NOMO-1 treated with DMSO at 0.1 percent for 48 hours (cell line): ENCODE data around the gene BNIP5.

Source experiments
- DNase-seq: peaks from one replicate; lab custom pipeline; 2025; ENCODE audit not compliant: unreplicated experiment; lab: John Stamatoyannopoulos, UW

The BNIP5 gene, protein sequence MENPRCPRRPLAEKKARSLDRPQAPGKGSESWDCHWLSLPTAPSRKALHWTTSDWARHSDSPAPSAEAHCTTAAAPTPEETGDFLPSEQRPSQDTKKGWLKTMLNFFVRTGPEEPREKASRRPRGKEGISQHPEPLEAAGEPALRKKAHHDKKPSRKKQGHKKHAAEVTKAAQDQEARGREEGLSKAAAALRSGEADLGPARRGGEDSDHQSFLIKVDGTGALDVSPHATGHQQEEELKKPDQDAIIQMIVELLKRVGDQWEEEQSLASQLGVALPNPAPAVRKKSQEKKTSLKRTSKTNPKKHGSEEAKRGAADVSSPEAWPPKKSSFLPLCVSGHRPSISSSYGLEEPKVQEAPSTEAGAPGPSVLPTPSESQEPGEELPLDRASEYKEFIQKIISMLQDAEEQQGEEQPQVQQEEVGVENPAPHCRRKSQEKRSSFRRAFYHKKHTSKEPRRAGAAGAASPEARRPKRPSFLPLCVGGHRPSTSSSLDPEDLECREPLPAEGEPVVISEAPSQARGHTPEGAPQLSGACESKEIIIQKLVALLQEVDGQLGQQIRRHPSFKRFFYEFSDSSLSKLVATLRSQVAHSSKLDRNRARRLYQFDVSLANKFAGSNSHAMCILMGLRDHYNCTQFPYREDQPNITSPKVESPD

GRCh38 chr6:36336779-36337241 is at the start of gene BNIP5:
Gene BNIP5 (minus strand): TSS chr6:36336888. CDS start chr6:36330690, 6,198 bp downstream.
- no peak for DNase-seq

GRCh38 chr6:36384095-36384494 is 47.4 kb upstream of the BNIP5 start:
- DNase-seq, result no peak

DNA sequence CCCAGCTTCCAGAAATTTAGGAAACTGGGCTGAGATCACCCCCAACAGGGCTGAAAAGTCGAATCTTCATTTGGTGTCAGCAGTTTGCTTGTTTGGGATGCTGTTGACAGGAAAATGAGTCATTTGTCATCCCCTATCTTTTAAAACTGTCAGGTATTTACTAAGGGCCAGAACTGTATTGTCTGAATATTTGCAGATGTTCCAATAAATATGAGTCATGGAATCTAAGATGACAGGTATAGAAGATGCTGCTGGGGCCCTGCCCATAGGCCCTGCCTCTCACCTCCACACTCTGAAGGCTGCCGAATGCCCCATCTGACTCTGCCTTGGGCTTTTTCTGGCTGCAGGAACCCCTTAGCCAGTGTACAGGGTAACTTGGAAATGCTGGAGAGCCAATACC is 46.9 kb upstream of the BNIP5 start:
- no peak for DNase-seq

DNA sequence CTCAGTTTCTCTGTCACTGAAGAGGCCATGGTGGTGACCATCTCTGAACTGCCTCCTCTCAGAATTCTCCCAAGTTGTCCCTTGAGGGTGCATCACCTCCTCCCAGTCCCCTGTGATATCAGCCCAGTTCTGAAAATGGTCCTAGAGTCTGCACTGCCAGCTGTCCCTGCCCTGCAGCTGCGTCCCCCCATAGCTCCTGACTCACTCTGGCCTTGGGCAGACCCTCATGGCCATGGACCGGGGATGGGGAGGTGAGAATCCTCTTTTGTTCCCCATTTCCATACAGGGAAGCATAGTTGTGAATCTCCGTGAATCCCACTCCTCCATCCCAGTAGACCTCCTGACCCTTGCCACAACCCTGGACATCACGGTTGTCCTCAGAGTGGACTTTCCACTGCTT is 46.3 kb upstream of the BNIP5 start:
- DNase-seq, result no peak

DNA sequence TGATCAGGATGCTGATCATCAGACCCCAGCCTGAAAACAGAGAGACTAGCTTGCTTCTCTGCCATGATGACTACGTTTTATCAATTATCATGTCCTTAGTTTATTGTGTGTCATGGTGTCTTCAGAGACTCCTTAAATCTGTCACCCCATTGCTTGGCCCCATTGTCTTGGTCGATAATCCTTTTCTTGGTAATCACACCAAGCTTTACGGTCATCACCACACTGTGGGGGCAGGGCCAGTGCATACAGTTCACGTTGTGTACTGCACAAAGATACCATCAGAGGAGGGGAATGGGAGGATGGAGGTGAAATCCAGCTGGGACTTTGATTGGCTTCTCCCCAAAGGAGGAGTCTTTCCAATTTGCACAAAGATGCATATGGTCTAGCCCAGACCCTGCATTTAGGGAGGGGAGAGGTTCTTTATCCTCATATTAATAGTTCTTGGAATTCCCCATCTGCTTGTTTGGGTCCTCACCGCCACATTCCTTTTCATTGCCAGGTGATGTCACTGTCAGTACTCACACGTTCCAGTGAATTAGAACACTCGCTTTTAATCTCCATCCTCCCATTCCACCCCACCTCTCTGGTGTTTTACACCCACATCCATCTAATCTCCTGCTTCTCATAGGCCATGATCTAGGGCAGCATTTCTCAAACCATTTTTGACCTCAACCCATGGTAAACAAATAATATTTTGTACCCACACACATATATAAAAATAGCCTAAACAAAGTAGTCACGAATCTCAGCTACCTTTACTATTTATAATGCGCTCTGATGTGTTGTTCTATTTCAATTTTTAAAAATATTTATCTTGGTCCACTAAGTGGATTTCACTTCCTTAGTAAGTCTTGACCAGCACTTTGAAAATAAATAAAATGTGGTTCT is 45.1 kb upstream of the BNIP5 start:
- no peak for DNase-seq

- no peak for DNase-seq
These were observed 43.5 kb upstream of the BNIP5 start for GRCh38 chr6:36380166-36380565.

DNA sequence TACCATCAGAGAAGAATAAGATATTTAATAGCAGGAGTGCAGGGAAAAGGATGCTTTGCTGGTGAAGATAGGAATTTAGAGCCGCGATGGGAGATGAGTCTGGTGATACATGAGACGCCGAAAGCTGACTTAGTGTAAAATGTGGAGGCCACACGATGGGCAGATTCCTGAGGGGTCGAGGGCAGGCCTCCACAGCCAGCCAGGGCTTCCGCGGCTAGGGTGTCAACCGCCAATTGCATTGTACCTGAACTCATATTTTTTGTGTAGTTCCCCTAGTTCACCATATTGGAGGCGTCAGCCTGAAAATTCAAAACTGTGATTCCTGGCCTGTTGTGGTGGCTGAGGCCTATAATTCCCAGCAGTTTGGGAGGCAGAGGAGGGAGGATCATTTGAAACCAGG is 42.2 kb upstream of the BNIP5 start:
- DNase-seq, result no peak

DNA sequence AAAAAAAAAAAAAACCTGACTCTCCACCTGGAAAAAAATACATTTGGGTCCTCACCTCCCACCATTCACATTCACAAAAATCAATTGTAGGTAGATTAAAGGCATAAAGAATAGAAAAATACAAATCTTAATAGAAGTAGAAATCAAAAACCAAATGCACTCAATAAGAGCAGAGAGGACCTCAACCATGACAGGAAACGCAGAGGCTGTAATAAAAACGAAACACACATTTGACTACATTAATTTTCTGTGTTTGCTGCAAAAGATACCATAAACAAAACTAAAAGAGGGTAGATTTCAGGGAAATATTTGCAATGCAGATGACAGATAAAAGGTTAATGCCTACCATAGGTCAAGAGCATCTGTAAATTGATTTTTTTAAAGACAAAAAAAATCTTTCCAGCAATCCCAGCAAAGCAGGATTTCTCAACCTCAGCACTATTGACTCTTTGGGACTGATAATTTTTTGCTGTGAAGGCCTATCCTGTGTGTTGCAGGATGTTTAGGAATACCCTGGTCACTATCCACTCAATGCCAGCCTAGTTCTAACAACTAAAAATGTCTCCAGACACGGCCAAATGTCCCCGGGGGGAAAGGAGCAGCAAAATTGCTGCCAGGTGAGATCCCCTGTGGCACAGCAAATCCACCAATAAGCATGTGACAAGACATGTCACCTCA is 41.7 kb upstream of the BNIP5 start:
- no peak for DNase-seq

DNA sequence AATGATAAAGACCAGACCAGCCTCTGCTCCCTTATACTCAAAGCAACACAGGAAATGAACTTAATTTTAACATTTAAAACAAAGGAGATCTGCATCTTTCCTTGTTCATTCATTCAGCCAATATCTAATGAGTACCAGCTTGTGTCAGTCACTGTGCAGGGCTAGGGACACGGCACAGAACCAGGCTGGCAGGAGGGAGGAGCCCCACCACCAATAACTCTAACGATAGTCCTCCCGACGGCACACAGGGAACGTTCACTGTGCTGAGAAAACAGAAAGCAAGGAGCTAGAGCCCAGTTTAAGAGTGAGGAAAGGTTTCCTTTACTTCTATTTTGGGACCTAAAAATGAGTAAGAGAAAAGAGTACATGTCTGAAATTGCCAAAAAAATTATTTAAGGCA is 40.9 kb upstream of the BNIP5 start:
- DNase-seq, result no peak

- DNase-seq, result no peak
These were observed 40.1 kb upstream of the BNIP5 start for GRCh38 chr6:36376742-36377141.

- DNase-seq, result no peak
These were observed 39.5 kb upstream of the BNIP5 start for GRCh38 chr6:36376183-36376582.

GRCh38 chr6:36375644-36376155 is 39.0 kb upstream of the BNIP5 start:
- no peak for DNase-seq

- DNase-seq, result no peak
These were observed 38.3 kb upstream of the BNIP5 start for GRCh38 chr6:36374972-36375371.

- DNase-seq, result no peak
These were observed 37.5 kb upstream of the BNIP5 start for GRCh38 chr6:36374194-36374593.

DNA sequence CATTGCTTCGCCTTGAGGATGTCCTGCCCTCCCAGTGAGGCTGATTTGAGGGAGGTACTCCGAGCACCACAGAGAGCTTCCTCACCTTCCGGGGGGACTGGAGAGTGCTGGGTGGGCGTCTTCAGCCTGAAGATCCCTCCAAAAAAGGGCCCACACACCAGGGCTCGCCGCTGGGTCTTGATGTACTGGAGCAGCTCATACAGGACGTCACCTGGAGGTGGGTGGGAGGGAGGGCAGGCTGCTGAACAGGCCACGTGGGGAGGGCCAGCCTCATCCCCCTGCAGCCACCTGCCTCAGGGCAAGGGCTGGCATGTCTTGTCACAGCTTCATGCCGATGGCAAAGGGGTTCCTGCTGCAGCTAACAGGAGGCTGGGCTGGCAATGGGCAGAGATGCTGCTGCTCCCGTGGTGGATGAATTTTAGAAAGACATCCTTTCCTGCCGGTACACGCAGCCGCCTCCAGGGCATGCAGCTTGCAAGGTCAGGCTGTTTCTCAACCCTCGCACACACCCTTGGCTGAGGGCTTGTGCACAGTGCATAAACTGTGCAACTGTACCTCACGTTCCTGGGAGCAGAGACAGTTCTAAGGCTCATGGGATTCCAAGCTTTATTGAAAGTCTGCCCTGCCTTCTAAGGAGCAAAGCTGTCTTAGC is 36.8 kb upstream of the BNIP5 start:
- DNase-seq, result no peak

DNA sequence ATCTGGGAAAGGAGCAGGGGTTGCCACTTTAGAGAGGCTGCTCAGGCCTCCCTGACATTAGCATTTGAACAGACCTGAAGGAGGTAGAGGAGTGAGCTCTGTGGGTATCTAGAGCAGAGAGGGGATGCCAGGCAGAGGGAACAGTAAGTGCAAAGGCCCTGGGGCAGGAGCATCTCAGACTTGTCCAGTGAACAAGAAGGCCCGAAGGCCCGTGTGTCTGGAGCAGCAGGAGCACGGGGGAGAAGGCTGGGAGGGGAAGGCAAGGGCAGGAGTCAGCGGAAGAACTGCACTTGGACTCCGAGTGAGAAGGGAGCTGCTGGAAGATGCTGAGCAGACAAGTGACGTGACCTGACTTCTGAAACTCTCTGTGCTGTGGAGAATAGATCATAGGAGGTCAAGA is 35.4 kb upstream of the BNIP5 start:
- DNase-seq, result no peak

DNA sequence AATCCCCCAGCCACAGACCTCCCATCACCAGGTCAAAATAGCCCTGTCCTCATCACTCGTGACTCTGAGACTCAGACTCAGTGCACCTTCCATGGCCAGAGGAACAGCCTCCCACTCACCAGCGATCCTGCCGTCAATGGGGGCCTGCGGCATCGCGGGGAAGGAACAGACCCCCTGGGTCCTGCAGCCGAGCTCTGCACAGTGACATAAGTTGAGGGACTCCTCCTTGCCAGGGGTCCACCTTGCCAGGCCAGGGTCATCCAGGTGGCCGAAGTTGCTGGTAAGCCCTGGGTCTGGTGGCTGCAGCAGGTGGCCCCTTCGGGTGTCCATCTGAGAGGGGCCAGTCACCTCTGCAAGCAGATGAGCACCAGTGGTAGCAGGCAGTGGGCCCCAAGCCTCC is 34.5 kb upstream of the BNIP5 start:
- no peak for DNase-seq

DNA sequence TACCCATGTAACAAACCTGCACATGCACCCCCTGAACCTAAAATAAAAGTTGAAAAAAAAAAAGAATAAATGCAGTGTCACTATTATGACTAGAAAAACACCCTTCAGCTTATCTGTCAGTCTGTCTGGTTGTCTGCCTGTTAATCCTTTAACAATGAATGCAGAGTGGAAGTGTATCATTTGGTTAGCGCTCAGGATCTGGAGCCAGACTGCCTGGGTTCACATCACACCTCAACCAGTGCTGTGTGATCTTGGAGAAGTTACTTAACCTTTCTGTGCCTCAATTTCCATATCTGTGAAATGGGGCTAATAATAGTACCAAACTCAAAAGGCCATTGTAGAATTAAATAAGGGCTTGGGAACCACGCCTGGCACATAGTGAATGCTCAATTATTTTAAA is 34.0 kb upstream of the BNIP5 start:
- DNase-seq, result no peak

DNA sequence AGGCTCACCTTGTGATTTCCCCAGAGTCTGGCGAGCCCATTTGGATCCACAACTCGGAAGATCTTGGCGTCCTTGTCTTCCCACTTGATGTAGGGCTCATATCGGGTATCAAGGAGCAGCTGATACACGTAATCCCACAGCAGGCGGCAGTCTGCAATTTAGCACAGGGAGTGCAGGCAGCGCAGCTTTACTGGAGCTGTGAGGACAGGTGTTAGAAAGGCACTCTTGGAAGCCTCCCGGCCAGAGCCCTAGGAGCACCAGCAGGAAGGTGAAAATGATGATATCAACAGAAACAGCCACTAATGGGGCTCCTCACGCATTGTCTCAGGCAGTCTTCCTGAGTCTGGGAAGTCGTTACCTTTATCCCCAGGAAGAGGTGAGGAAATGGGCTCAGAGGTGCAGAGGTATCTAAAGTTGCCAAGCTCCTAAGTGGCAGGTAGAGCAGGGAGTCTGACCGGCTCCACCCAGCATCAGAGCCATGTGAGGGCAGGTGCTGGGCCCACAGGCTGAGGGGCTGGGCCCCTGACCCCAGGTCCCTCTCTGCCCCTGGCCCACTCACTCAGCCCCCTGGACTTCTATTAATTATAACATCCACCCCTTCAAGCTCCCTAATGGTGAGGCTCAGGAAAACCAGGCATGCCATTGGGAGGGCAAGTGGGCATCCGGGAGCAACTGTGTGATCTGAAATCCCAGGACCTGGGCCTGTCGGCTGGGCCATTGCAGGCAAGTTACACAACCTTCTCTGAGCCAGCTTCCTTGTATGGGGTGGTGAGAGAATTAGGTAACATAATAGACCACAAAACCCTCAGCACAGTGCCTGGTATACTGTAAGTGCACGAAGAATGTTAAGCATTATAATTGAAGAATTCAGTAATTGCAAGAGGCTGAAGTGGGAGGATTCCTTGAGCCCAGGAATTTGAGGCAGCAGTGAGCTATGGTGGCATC is 32.5 kb upstream of the BNIP5 start:
- DNase-seq, result peak; percentile 95
